K562 treated with DMSO at 1 percent for 12 hours (cell line): Measurements from ENCODE around the gene SREBF2. TPM values are rescaled to one million over a fixed set of nuclear protein-coding genes. Genes with fewer than 3 reads are reported as not detected.

ENCODE experiments used
- total RNA-seq: library from RNA; unstranded; fragments of 300-600 nt; gene quantifications from 2 replicates; pipeline ENCODE4 v1.2.3, GENCODE V29; 2022; ENCODE audit not compliant: insufficient read depth

SREBF2 gene
- 44.6 and 89.9 TPM in 2 replicates for total RNA-seq

GRCh38 chr22:41832553-41833368 is at the start of gene SREBF2:
SREBF2 (plus strand) TSS chr22:41833105; CDS start chr22:41833271, 166 bp downstream.

GRCh38 chr22:41800348-41801146 is 32.4 kb upstream of the SREBF2 start, which contains the start of gene CCDC134:
CCDC134 (plus strand) TSS chr22:41800679; CDS start chr22:41808891, 8,212 bp downstream.

GRCh38 chr22:41915035-41915785 is 82.3 kb downstream of the SREBF2 start, which contains the start of gene SHISA8:
SHISA8 (minus strand) TSS chr22:41915074; CDS start chr22:41914667, 407 bp downstream.

GRCh38 chr22:41946629-41947423 is 113.9 kb downstream of the SREBF2 start, which contains the start of gene CENPM:
CENPM (minus strand) TSS chr22:41947152; CDS start chr22:41947076, 76 bp downstream.

GRCh38 chr22:41951898-41952474 is 119.1 kb downstream of the SREBF2 start, which contains the start of gene SMIM45:
SMIM45 (plus strand) TSS chr22:41952150.

Other genes with a start within 250 kb of the SREBF2 start
- 53.2 and 68.0 TPM in 2 replicates for gene PMM1, start 243.3 kb upstream of the SREBF2 start, total RNA-seq
- gene DESI1, start 212.1 kb upstream of the SREBF2 start, total RNA-seq = 11.9 and 22.8 TPM in 2 replicates
- gene XRCC6, start 211.8 kb upstream of the SREBF2 start, total RNA-seq = 231 and 282 TPM in 2 replicates
- gene SNU13, start 144.2 kb upstream of the SREBF2 start, total RNA-seq = 98.9 and 105 TPM in 2 replicates
- 0.81 TPM in 1 of 2 replicates, not detected in the other for gene MEI1, start 133.6 kb upstream of the SREBF2 start, total RNA-seq
- gene CCDC134, start 32.4 kb upstream of the SREBF2 start, total RNA-seq = 5.1 TPM in 1 of 2 replicates, not detected in the other
- 1.3 and 1.4 TPM in 2 replicates for gene SHISA8, start 82.0 kb downstream of the SREBF2 start, total RNA-seq
- 0.39 and 1.6 TPM in 2 replicates for gene TNFRSF13C, start 93.7 kb downstream of the SREBF2 start, total RNA-seq
- gene CENPM, start 114.0 kb downstream of the SREBF2 start, total RNA-seq = 32.4 and 40.9 TPM in 2 replicates
- gene SEPTIN3, start 136.3 kb downstream of the SREBF2 start, total RNA-seq = not detected in 2 replicates
- not detected in 2 replicates for gene WBP2NL, start 165.7 kb downstream of the SREBF2 start, total RNA-seq
- 27.8 and 42.6 TPM in 2 replicates for gene NAGA, start 237.7 kb downstream of the SREBF2 start, total RNA-seq
- gene PHETA2, start 241.1 kb downstream of the SREBF2 start, total RNA-seq = not detected in 2 replicates
- 55.6 and 82.6 TPM in 2 replicates for gene SMDT1, start 246.6 kb downstream of the SREBF2 start, total RNA-seq